Psoas muscle (tissue), 8 donors: ENCODE measurements around the gene MICU2. TPM values are rescaled to one million over a fixed set of nuclear protein-coding genes. Genes with fewer than 3 reads are reported as not detected.
"Not testable (repeated sequence)": the region's sequence is repeated elsewhere in the genome, so short reads cannot be mapped to it uniquely, and the experiment has no call there.

Source experiments
- ATAC-seq, 4 donors: fragments of 200-7000 bp; cut with Tn5 transposase; one replicate each; pipeline ENCODE4 v1.9.1; 2020; ENCODE audit warnings: moderate library complexity in 3 of 4, mild to moderate bottlenecking in 2 of 4
- DNase-seq, 2 donors: peaks; one replicate each; pipeline ENCODE4 v3.0.0-alpha.2; 2020
- H3K27ac ChIP-seq: fragments of 200-600 bp; one replicate; pipeline ENCODE4 v1.8.0; 2022
- H3K27me3 ChIP-seq, 3 donors: fragments of 200-600 bp in 1 of 3; one replicate each; pipeline versions ENCODE4 v1.6.1 to v1.8.0; 2013 to 2022; ENCODE audit warnings: low read length in 2 of 3, mild to moderate bottlenecking in 2 of 3, moderate library complexity in 1 of 3; ENCODE audit not compliant: insufficient read depth in 3 of 3
- H3K36me3 ChIP-seq, 2 donors: fragments of 200-600 bp in 1 of 2; one replicate each; pipeline versions ENCODE4 v1.6.1 to v1.8.0; 2013 to 2022; ENCODE audit warnings: low read depth in 1 of 2, mild to moderate bottlenecking in 1 of 2, moderate library complexity in 1 of 2; ENCODE audit not compliant: insufficient read depth in 1 of 2
- H3K4me1 ChIP-seq: fragments of 200-600 bp; one replicate; pipeline ENCODE4 v1.8.0; 2022
- H3K4me3 ChIP-seq: fragments of 200-600 bp; one replicate; pipeline ENCODE4 v1.8.0; 2022; ENCODE audit warnings: mild to moderate bottlenecking
- H3K9me3 ChIP-seq: fragments of 200-600 bp; one replicate; pipeline ENCODE4 v1.8.0; 2022
- CTCF ChIP-seq: fragments of 200-600 bp; IDR thresholded peaks from one replicate; pipeline ENCODE4 v1.8.0; 2022; ENCODE audit warnings: antibody characterized with exemption
- WGBS, 3 donors: extraction: QIAGEN DNeasy Blood & Tissue Kit; methylation state at CpG; one replicate each; pipeline versions ENCODE4 v1.1.6 to v1.1.7; 2013; 5-methylcytosine and 5-hydroxymethylcytosine counted together
- intact Hi-C, 2 donors: fragments of 100-400 bp; cut with DNase I; formaldehyde crosslinking; loops; one replicate each; pipeline versions ENCODE4 v1.11.0 to v1.14.2; 2022
- polyA plus RNA-seq, 3 donors: library from polyadenylated mRNA; stranded (reverse); fragments of 200-250 nt; gene quantifications; one replicate each; pipeline ENCODE4 v1.2.3, GENCODE V29; 2013
- total RNA-seq, 4 donors: library from RNA; stranded (reverse); fragmentation: NEBNext Ultra II Directional in 2 of 4; extraction: Animal tissue kit (Norgen Biotek cat#: 25700) in 2 of 4; gene quantifications; one replicate each; pipeline versions ENCODE4 v1.2.1 to v1.2.4, GENCODE V29; 2021 to 2023
- donor health status: healthy with polysubstance abuse.
- donor health status: DM: no; HTN: no; CAD: no; lungs with moderate emphysema.
- donor health status: Bipolar disorder and iron deficiency.
- donor health status: healthy.
- donor health status: DM: yes; HTN: yes; CAD: no.
- donor health status: DM: no; HTN: no; CAD: no.
- donor health status: DM: no; HTN: no; CAD: no.
- donor health status: DM: yes; HTN: yes; CAD: no.

Gene MICU2
- total and polyA plus RNA-seq, 7 donors, result 43.6 to 51.2 (median 44.9) TPM

DNA sequence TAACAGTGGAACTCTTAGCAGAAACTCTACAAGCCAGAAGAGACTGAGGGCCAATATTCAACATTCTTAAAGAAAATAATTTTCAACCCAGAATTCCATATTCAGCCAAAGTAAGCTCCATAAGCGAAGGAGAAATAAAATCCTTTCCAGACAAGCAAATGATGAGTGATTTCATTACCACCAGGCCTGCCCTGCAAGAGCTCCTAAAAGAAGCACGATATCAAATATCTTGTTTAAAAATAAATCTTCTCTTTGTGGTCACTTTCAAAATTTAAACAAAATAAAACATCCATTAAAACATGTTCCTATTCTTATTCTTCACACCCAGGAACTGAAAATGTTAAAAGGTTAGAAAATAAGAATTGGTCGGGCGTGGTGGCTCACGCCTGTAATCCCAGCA lies 13.7 kb downstream of the MICU2 start:
- Histone ChIP-seq H3K9me3 (no peaks in the 10 kb centered on the region), H3K27ac (no peak overlapping the region), H3K4me1 (peaks cover 13% of the 10 kb centered on the region), H3K27me3 (no peaks in the 10 kb centered on the region), H3K36me3 (no peaks in the 10 kb centered on the region), H3K4me3 (no peak overlapping the region)
- no peak for TF ChIP-seq CTCF
- DNase-seq (no peak), ATAC-seq (no peak)
- intact Hi-C loops, result no loop called here
- WGBS, 3 donors, result 74 to 83% (median 75%) methylated on average over 5 of the region's 5 CpGs

- H3K4me3 ChIP-seq, ATAC-seq, DNase-seq, H3K9me3 ChIP-seq, H3K27ac ChIP-seq, H3K36me3 ChIP-seq, intact Hi-C loops, H3K27me3 ChIP-seq: not testable (repeated sequence)
- peaks cover 15% of the 10 kb centered on the region for H3K4me1 ChIP-seq
- 96 to 99% (median 96%) methylated on average over 6 of the region's 6 CpGs for WGBS, 3 donors
These were observed 14.5 kb downstream of the MICU2 start for GRCh38 chr13:21589510-21589909.

GRCh38 chr13:21588411-21588810 lies 15.6 kb downstream of the MICU2 start:
- intact Hi-C loops, H3K36me3 ChIP-seq, H3K9me3 ChIP-seq, DNase-seq, H3K27me3 ChIP-seq, ATAC-seq, H3K27ac ChIP-seq, H3K4me3 ChIP-seq: not testable (repeated sequence)
- peaks cover 15% of the 10 kb centered on the region for H3K4me1 ChIP-seq
- WGBS, 3 donors, result 85 to 87% (median 87%) methylated on average over 5 of the region's 5 CpGs

- TF ChIP-seq CTCF, result no peak
- WGBS, 3 donors, result 50 to 87% (median 65%) methylated on average over 1 of the region's 1 CpG
- Histone ChIP-seq H3K27me3 (no peaks in the 10 kb centered on the region), H3K27ac (no peak overlapping the region), H3K9me3 (no peaks in the 10 kb centered on the region), H3K36me3 (no peaks in the 10 kb centered on the region), H3K4me1 (peaks cover 9% of the 10 kb centered on the region), H3K4me3 (no peak overlapping the region)
- intact Hi-C loops, result no loop called here
- DNase-seq (no peak), ATAC-seq (no peak)
These were observed 18.9 kb downstream of the MICU2 start for GRCh38 chr13:21584973-21585592.

GRCh38 chr13:21583478-21583877 lies 20.5 kb downstream of the MICU2 start:
- no peak for TF ChIP-seq CTCF
- 25 to 34% (median 28%) methylated on average over 2 of the region's 2 CpGs for WGBS, 3 donors

DNA sequence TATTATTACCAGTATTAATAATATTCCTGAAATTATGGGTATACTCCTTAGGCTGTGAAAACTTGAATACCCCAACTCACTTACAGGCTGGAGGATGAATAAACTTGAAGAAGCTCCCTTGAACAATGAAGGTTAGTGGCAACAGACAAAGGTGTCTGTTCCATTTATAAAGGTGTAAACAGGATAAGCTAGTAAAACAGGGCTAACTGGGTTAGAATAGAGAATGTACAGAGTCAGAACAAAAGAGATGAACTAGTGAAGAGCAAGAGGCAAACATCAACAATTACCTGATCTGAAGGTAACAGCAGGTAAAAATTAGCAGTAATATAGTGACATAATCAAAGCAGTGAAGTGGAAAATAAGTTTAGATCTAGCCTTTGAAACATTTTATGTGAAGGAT lies 23.2 kb downstream of the MICU2 start:
- no peaks in the 10 kb centered on the region for H3K9me3 ChIP-seq
- H3K4me1 ChIP-seq, result peaks cover 8% of the 10 kb centered on the region
- no peak for TF ChIP-seq CTCF
- no peak overlapping the region for H3K27ac ChIP-seq
- intact Hi-C loops, result no loop called here
- H3K27me3 ChIP-seq, result no peaks in the 10 kb centered on the region
- no peak overlapping the region for H3K4me3 ChIP-seq
- DNase-seq (no peak), ATAC-seq (no peak)
- no peaks in the 10 kb centered on the region for H3K36me3 ChIP-seq

More at GRCh38 chr13:21583478-21583877, 20.5 kb downstream of the MICU2 start:
- H3K4me1 ChIP-seq, result peaks cover 6% of the 10 kb centered on the region
- intact Hi-C loops, result no loop called here
- H3K27me3 ChIP-seq, result no peaks in the 10 kb centered on the region
- no peak overlapping the region for H3K27ac ChIP-seq
- no peak for ATAC-seq
- H3K4me3 ChIP-seq, result no peak overlapping the region
- no peaks in the 10 kb centered on the region for H3K36me3 ChIP-seq
- DNase-seq, result no peak
- no peaks in the 10 kb centered on the region for H3K9me3 ChIP-seq
